CD4-positive, alpha-beta T cell (primary cell): Measurements from ENCODE around the gene EPHA4. TPM values are rescaled to one million over a fixed set of nuclear protein-coding genes. Genes with fewer than 3 reads are reported as not detected.

Experiments used
- ATAC-seq: fragments of 200-7000 bp; cut with Tn5 transposase; one replicate; pipeline ENCODE4 v1.10.0; 2022; ENCODE audit warnings: mild to moderate bottlenecking; ENCODE audit not compliant: poor library complexity
- CTCF ChIA-PET: fragments of 350-600 bp; sonication (Branson Sonifier 250); formaldehyde crosslinking; loops from one replicate; lab custom pipeline; 2021; ENCODE audit warnings: antibody characterized with exemption, inconsistent platforms; lab: Charles Lee
- POLR2A ChIA-PET: fragments of 350-600 bp; sonication (Branson Sonifier 250); formaldehyde crosslinking; loops from one replicate; lab custom pipeline; 2021; ENCODE audit warnings: antibody characterized with exemption, inconsistent platforms; lab: Charles Lee
- DNase-seq, 14 experiments: peaks; one replicate each; pipeline ENCODE4 v3.0.0-alpha.2; 2013 to 2020; ENCODE audit warnings: mixed read lengths in 2 of 14
- H3K27ac ChIP-seq, 2 donors: one replicate each; pipeline versions ENCODE4 v1.5.1 to v1.7.0; 2013; ENCODE audit warnings: low read length in 2 of 2, low read depth in 1 of 2, mild to moderate bottlenecking in 1 of 2
- H3K27me3 ChIP-seq, 2 experiments: 1 replicate in 1 of 2; 2 replicates in 1 of 2; pipeline versions ENCODE4 v1.6.1 to v1.7.0; 2013; ENCODE audit warnings: low read length in 2 of 2, control low read depth in 1 of 2, mild to moderate bottlenecking in 1 of 2, moderate library complexity in 1 of 2; ENCODE audit not compliant: insufficient read depth in 2 of 2, control insufficient read depth in 1 of 2
- H3K36me3 ChIP-seq: one replicate; pipeline ENCODE4 v1.6.1; 2013; ENCODE audit warnings: low read length, control low read depth; ENCODE audit not compliant: insufficient read depth
- H3K4me1 ChIP-seq: one replicate; pipeline ENCODE4 v1.6.1; 2013; ENCODE audit warnings: low read length, control low read depth; ENCODE audit not compliant: insufficient read depth
- H3K4me3 ChIP-seq: one replicate; pipeline ENCODE4 v1.5.1; 2013; ENCODE audit warnings: mild to moderate bottlenecking, low read length, moderate library complexity
- H3K9me3 ChIP-seq, 2 experiments: 1 replicate in 1 of 2; 2 replicates in 1 of 2; pipeline versions ENCODE4 v1.6.1 to v1.7.0; 2013; ENCODE audit warnings: low read length in 2 of 2, mild to moderate bottlenecking in 2 of 2, control low read depth in 1 of 2, moderate library complexity in 1 of 2; ENCODE audit not compliant: control insufficient read depth in 1 of 2, insufficient read depth in 1 of 2
- H3K27ac Mint-ChIP-seq: one replicate; pipeline ENCODE4 v1.8.0; 2020; ENCODE audit warnings: mixed read lengths
- H3K27me3 Mint-ChIP-seq: one replicate; pipeline ENCODE4 v1.8.0; 2021; ENCODE audit warnings: mixed read lengths
- H3K36me3 Mint-ChIP-seq: one replicate; pipeline ENCODE4 v1.8.0; 2021; ENCODE audit warnings: low read depth, mixed read lengths
- H3K4me1 Mint-ChIP-seq: one replicate; pipeline ENCODE4 v1.8.0; 2021; ENCODE audit warnings: low read depth, mixed read lengths
- H3K4me3 Mint-ChIP-seq: one replicate; pipeline ENCODE4 v1.8.0; 2020; ENCODE audit warnings: mild to moderate bottlenecking, mixed read lengths
- H3K9me3 Mint-ChIP-seq: one replicate; pipeline ENCODE4 v1.8.0; 2020; ENCODE audit warnings: mixed read lengths
- intact Hi-C, 2 experiments: fragments of 100-400 bp; cut with DNase I in 1 of 2; cut with micrococcal nuclease in 1 of 2; formaldehyde crosslinking; loops; one replicate each; pipeline versions ENCODE4 v1.15.1 to v1.9.0; 2023 to 2025; cut with DNase I, micrococcal nuclease
- total RNA-seq, 174 experiments: library from RNA in 2 of 174; stranded (reverse) in 2 of 174; gene quantifications; one replicate each; pipeline ENCODE4 v1.2.3 and lab custom pipeline; 2021 to 2026
- TF ChIP-seq, protein P1 (sequence below): fragments of 200-600 bp; IDR thresholded peaks from one replicate; pipeline ENCODE4 v1.8.0; 2022; ENCODE audit warnings: antibody characterized with exemption, mild to moderate bottlenecking

EPHA4 gene
- total RNA-seq, 2 experiments from 2014 or later: 85.7 to 86.5 TPM

DNA sequence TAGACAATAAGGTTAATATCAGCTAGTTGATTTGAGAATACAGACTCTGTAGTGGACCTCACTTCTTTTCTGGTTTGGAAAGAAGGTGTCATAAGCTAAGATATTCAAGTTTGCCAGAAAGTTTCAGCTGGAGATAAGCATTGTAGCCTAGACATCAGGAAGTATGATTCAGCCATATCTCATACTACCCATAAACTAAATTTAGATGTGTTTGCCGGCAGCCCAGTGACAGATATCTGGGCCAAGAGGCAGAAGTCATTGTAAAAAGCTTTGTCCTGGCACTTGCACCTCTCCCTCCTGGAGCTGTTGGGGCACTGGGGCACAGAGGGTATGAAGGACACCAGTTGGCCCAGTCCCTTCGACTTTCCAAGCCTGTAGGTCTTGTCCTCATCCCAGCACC lies 128.0 kb downstream of the EPHA4 start:
- Histone ChIP-seq H3K9me3 (no peaks in the 10 kb centered on the region), H3K27me3 (no peaks in the 10 kb centered on the region), H3K36me3 (peaks cover 18% of the 10 kb centered on the region), H3K4me1 (no peaks in the 10 kb centered on the region), H3K4me3 (no peak overlapping the region), H3K27ac (no peak overlapping the region)
- H3K4me1 Mint-ChIP-seq: no peaks in the 10 kb centered on the region
- TF ChIP-seq, protein P1, sequence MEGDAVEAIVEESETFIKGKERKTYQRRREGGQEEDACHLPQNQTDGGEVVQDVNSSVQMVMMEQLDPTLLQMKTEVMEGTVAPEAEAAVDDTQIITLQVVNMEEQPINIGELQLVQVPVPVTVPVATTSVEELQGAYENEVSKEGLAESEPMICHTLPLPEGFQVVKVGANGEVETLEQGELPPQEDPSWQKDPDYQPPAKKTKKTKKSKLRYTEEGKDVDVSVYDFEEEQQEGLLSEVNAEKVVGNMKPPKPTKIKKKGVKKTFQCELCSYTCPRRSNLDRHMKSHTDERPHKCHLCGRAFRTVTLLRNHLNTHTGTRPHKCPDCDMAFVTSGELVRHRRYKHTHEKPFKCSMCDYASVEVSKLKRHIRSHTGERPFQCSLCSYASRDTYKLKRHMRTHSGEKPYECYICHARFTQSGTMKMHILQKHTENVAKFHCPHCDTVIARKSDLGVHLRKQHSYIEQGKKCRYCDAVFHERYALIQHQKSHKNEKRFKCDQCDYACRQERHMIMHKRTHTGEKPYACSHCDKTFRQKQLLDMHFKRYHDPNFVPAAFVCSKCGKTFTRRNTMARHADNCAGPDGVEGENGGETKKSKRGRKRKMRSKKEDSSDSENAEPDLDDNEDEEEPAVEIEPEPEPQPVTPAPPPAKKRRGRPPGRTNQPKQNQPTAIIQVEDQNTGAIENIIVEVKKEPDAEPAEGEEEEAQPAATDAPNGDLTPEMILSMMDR: no peak
- ChIA-PET POLR2A (interaction anchor here (0.6 to 2.1 kb wide), 2 partner anchors 74 to 106 kb away, joined by 3 to 5 read pairs; no protein-coding TSS in a partner anchor), CTCF (no interaction called here)
- intact Hi-C loops: loop anchor here in 1 of 2 experiments (5.0 kb wide), 1 partner anchor 128 kb away; the partner anchor contains the start of gene EPHA4
- peaks cover 53% of the 10 kb centered on the region for H3K36me3 Mint-ChIP-seq
- H3K27me3 Mint-ChIP-seq: no peaks in the 10 kb centered on the region
- no peaks in the 10 kb centered on the region for H3K9me3 Mint-ChIP-seq
- H3K27ac Mint-ChIP-seq: no peak overlapping the region
- DNase-seq (no peak), ATAC-seq (no peak)
- no peak overlapping the region for H3K4me3 Mint-ChIP-seq

DNA sequence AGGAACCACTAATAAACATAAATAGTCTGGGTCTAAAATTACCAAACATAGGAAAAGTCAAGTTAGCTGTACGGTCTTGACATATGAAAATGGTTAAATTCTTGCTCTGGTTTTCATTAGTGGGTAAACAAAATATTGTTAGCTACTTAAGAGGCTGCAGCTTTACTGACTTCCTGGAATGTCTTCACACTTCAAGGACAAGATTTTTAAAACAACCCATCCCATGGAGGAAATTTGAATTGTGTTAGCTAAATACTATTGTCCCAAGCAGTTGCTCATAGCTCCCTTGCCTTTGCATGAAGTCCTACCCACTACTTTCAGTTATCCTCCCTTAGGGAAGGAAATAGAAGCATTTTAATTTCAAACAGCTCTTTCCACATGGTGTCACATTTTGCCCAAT lies 128.5 kb downstream of the EPHA4 start:
- Mint-ChIP-seq H3K27me3 (no peaks in the 10 kb centered on the region), H3K27ac (no peak overlapping the region), H3K9me3 (no peaks in the 10 kb centered on the region), H3K4me3 (no peak overlapping the region), H3K36me3 (peaks cover 48% of the 10 kb centered on the region), H3K4me1 (no peaks in the 10 kb centered on the region)
- Histone ChIP-seq H3K36me3 (peaks cover 18% of the 10 kb centered on the region), H3K4me3 (no peak overlapping the region), H3K27me3 (no peaks in the 10 kb centered on the region), H3K4me1 (no peaks in the 10 kb centered on the region), H3K9me3 (no peaks in the 10 kb centered on the region), H3K27ac (no peak overlapping the region)
- ATAC-seq (no peak), DNase-seq (no peak)
- TF ChIP-seq, protein P1: no peak
- intact Hi-C loops: loop anchor here in 1 of 2 experiments (5.0 kb wide), 1 partner anchor 129 kb away; the partner anchor contains the start of gene EPHA4
- ChIA-PET POLR2A (interaction anchor here (0.6 to 2.1 kb wide), 2 partner anchors 74 to 106 kb away, joined by 3 to 5 read pairs; no protein-coding TSS in a partner anchor), CTCF (no interaction called here)

- no peak for ATAC-seq
- Mint-ChIP-seq H3K36me3 (peaks cover 52% of the 10 kb centered on the region), H3K9me3 (no peaks in the 10 kb centered on the region), H3K4me3 (no peak overlapping the region), H3K4me1 (no peaks in the 10 kb centered on the region), H3K27ac (no peak overlapping the region), H3K27me3 (no peaks in the 10 kb centered on the region)
- TF ChIP-seq, protein P1: no peak
- H3K4me3 ChIP-seq: no peak overlapping the region
- no peaks in the 10 kb centered on the region for H3K9me3 ChIP-seq
- ChIA-PET CTCF (no interaction called here), POLR2A (no interaction called here)
- peaks cover 18% of the 10 kb centered on the region for H3K36me3 ChIP-seq
- intact Hi-C loops: loop anchor here in 1 of 2 experiments (5.0 kb wide), 1 partner anchor 130 kb away; the partner anchor contains the start of gene EPHA4
- no peaks in the 10 kb centered on the region for H3K27me3 ChIP-seq
- no peak for DNase-seq
- no peak overlapping the region for H3K27ac ChIP-seq
- H3K4me1 ChIP-seq: no peaks in the 10 kb centered on the region
Observed at GRCh38 chr2:221442128-221442527, 130.0 kb downstream of the EPHA4 start.
